Stomach (tissue), 4 donors: ENCODE results near the gene CEP112.

Experiments used
- EP300 ChIP-seq: sonication (generic); formaldehyde crosslinking; IDR thresholded peaks from one replicate; pipeline ENCODE4 v1.6.1; 2017; ENCODE audit warnings: antibody characterized with exemption
- POLR2A ChIP-seq, 4 donors: fragments of 450-650 bp; IDR thresholded peaks; one replicate each; pipeline ENCODE4 v1.6.1; 2016; ENCODE audit warnings: antibody characterized with exemption in 4 of 4, control low read depth in 2 of 4, mild to moderate bottlenecking in 1 of 4, moderate library complexity in 1 of 4
- POLR2AphosphoS5 ChIP-seq, 3 donors: sonication (generic); formaldehyde crosslinking; IDR thresholded peaks; one replicate each; pipeline ENCODE4 v1.6.1; 2016; ENCODE audit warnings: antibody characterized with exemption in 3 of 3
- TF ChIP-seq, protein P1 (sequence below), 7 experiments: fragments of 450-650 bp in 4 of 7; fragments of 200-600 bp in 3 of 7; sonication (generic) in 3 of 7; IDR thresholded peaks; one replicate each; pipeline ENCODE4 v1.5.1; 2016 to 2019; ENCODE audit warnings: antibody characterized with exemption in 7 of 7, control low read depth in 2 of 7, mild to moderate bottlenecking in 1 of 7

DNA sequence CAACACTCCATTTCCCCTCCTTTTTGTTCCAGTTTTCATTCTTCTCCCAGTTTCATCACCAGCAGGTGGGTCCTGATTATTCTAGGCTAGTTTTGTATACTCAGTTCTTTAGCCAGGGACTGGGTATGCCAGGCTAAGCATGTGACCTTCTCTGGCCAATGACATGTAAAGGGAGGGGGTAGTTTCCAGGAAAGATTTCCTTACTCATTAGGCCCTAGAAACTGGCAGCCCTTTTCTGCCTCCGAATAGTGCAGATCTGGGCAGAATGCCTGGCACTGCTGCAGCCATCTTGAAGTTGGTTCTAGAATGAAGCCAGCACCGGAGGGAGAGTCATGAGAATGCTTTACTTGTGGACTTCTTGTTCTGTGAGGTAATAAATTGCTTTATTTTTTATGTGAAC lies 503.6 kb downstream of the CEP112 start:
- TF ChIP-seq, protein P1, sequence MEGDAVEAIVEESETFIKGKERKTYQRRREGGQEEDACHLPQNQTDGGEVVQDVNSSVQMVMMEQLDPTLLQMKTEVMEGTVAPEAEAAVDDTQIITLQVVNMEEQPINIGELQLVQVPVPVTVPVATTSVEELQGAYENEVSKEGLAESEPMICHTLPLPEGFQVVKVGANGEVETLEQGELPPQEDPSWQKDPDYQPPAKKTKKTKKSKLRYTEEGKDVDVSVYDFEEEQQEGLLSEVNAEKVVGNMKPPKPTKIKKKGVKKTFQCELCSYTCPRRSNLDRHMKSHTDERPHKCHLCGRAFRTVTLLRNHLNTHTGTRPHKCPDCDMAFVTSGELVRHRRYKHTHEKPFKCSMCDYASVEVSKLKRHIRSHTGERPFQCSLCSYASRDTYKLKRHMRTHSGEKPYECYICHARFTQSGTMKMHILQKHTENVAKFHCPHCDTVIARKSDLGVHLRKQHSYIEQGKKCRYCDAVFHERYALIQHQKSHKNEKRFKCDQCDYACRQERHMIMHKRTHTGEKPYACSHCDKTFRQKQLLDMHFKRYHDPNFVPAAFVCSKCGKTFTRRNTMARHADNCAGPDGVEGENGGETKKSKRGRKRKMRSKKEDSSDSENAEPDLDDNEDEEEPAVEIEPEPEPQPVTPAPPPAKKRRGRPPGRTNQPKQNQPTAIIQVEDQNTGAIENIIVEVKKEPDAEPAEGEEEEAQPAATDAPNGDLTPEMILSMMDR (IDR thresholded peaks at IDR 0.05): no peak
- TF ChIP-seq POLR2A (IDR thresholded peaks at IDR 0.05) (no peak), EP300 (no peak), POLR2AphosphoS5 (IDR thresholded peaks at IDR 0.05) (no peak)
